Vagina (tissue), 2 donors: ENCODE results near the gene BCR.

Experiments used
- POLR2AphosphoS5 ChIP-seq, 2 donors: sonication (generic); formaldehyde crosslinking; IDR thresholded peaks; one replicate each; pipeline ENCODE4 v1.9.0; 2017; ENCODE audit warnings: antibody characterized with exemption in 2 of 2, mild to moderate bottlenecking in 2 of 2, low read depth in 1 of 2; ENCODE audit not compliant: insufficient read depth in 1 of 2
- TF ChIP-seq, protein P1 (sequence below), 3 experiments: fragments of 450-650 bp in 2 of 3; fragments of 200-600 bp in 1 of 3; sonication (generic) in 1 of 3; IDR thresholded peaks; one replicate each; pipeline ENCODE4 v1.5.1; 2017 to 2019; ENCODE audit warnings: antibody characterized with exemption in 3 of 3, mild to moderate bottlenecking in 2 of 3, moderate library complexity in 2 of 3

DNA sequence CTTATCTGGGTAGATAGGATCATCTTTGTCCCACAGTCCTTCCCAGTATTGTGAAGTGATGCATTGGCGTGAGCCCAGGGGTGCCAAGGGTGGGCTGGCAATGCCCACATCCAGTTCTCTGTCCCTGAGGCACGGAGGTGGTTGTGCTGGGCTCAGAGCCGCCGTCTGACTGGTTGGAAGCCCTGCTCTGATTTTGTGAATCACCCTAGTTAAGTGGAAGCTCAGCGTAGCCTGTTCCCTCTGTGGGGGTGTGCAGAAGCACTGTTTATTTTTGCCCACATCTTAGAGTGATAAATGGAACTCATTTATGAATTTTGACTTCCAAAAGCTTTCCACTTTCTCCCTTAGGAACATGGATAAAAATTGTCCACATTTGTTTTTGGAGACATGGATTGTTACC is 13.6 kb downstream of the BCR start:
- TF ChIP-seq, protein P1, sequence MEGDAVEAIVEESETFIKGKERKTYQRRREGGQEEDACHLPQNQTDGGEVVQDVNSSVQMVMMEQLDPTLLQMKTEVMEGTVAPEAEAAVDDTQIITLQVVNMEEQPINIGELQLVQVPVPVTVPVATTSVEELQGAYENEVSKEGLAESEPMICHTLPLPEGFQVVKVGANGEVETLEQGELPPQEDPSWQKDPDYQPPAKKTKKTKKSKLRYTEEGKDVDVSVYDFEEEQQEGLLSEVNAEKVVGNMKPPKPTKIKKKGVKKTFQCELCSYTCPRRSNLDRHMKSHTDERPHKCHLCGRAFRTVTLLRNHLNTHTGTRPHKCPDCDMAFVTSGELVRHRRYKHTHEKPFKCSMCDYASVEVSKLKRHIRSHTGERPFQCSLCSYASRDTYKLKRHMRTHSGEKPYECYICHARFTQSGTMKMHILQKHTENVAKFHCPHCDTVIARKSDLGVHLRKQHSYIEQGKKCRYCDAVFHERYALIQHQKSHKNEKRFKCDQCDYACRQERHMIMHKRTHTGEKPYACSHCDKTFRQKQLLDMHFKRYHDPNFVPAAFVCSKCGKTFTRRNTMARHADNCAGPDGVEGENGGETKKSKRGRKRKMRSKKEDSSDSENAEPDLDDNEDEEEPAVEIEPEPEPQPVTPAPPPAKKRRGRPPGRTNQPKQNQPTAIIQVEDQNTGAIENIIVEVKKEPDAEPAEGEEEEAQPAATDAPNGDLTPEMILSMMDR (IDR thresholded peaks at IDR 0.05), result no peak
- no peak for TF ChIP-seq POLR2AphosphoS5 (IDR thresholded peaks at IDR 0.05; ENCODE audit: insufficient read depth in 1 of 2, low read depth in 1 of 2)
